IPS-18a (cell line): ENCODE data around the gene SH3RF1.

Experiments used
- H3K27ac ChIP-seq: one replicate; pipeline ENCODE4 v1.5.1; 2013; ENCODE audit warnings: low read length
- H3K27me3 ChIP-seq: one replicate; pipeline ENCODE4 v1.6.1; 2013; ENCODE audit warnings: mild to moderate bottlenecking, low read length; ENCODE audit not compliant: control insufficient read depth, insufficient read depth
- H3K36me3 ChIP-seq: one replicate; pipeline ENCODE4 v1.6.1; 2013; ENCODE audit warnings: low read depth, low read length; ENCODE audit not compliant: control insufficient read depth
- H3K4me1 ChIP-seq: one replicate; pipeline ENCODE4 v1.6.1; 2013; ENCODE audit warnings: low read depth, low read length; ENCODE audit not compliant: control insufficient read depth
- H3K4me3 ChIP-seq: one replicate; pipeline ENCODE4 v1.5.1; 2013; ENCODE audit warnings: low read length
- H3K9ac ChIP-seq: one replicate; pipeline ENCODE4 v1.6.1; 2013; ENCODE audit warnings: mild to moderate bottlenecking, low read length, moderate library complexity
- H3K9me3 ChIP-seq: one replicate; pipeline ENCODE4 v1.6.1; 2013; ENCODE audit warnings: low read depth, low read length; ENCODE audit not compliant: control insufficient read depth

Gene SH3RF1

DNA sequence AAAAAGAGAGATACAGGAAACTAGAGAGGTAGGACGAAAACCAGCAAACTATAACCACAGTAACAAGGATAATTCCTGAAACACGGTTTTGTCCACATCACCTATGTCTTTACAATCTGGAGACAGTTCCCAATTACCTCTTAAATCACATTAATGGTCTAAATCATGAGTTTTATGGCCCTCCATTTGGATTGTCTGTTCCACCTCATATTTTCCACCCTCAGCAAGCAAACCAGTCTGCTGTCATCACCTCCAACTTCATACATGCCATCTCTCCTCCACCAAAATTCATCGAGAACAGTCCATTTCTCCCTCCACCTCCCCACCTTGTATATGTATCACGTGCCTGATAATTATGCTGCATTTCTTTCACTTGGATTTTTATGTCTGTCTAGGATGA lies 107.3 kb downstream of the SH3RF1 start:
- Histone ChIP-seq H3K4me1 (no peaks in the 10 kb centered on the region), H3K9ac (no peak overlapping the region), H3K36me3 (no peaks in the 10 kb centered on the region), H3K9me3 (no peaks in the 10 kb centered on the region), H3K27me3 (no peaks in the 10 kb centered on the region), H3K4me3 (no peak overlapping the region), H3K27ac (no peak overlapping the region)

- Histone ChIP-seq H3K4me1 (no peaks in the 10 kb centered on the region), H3K9me3 (no peaks in the 10 kb centered on the region), H3K27ac (no peak overlapping the region), H3K27me3 (no peaks in the 10 kb centered on the region), H3K4me3 (no peak overlapping the region), H3K9ac (no peak overlapping the region), H3K36me3 (no peaks in the 10 kb centered on the region)
Observed at GRCh38 chr4:169160825-169161224, 109.9 kb downstream of the SH3RF1 start.

DNA sequence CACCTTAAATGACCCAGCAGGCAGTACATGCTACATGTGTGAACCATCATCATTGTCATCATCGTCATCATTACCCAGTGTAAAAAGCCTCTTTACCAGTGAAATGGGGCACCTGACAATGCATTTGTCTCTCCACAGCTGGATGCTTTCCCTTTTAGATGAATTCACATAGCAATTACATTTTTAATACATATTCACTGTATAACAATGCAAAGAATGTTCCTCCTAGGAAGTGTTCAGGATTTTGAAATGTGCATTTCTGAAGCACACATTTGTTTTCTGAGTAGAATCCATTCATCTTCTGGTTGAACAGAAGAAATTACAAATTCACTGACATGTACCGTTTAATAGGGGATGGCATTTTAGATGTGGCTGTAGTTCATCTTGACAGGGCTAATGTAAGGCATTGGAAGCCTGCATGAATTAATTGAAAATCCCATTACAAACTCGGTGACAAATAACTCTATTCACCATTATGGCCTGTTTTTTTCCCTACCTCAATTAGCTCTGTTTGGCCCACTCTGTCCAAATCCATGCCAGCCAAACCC lies 111.1 kb downstream of the SH3RF1 start:
- Histone ChIP-seq H3K4me1 (no peaks in the 10 kb centered on the region), H3K36me3 (peaks cover under 1% of the 10 kb centered on the region), H3K9me3 (no peaks in the 10 kb centered on the region), H3K4me3 (no peak overlapping the region), H3K9ac (no peak overlapping the region), H3K27ac (no peak overlapping the region), H3K27me3 (no peaks in the 10 kb centered on the region)

GRCh38 chr4:169158861-169159260 lies 111.9 kb downstream of the SH3RF1 start:
- H3K4me3 ChIP-seq: no peak overlapping the region
- H3K27me3 ChIP-seq: no peaks in the 10 kb centered on the region
- no peaks in the 10 kb centered on the region for H3K9me3 ChIP-seq
- H3K36me3 ChIP-seq: peaks cover 3% of the 10 kb centered on the region
- no peak overlapping the region for H3K27ac ChIP-seq
- H3K9ac ChIP-seq: no peak overlapping the region
- no peaks in the 10 kb centered on the region for H3K4me1 ChIP-seq

- Histone ChIP-seq H3K36me3 (peaks cover 3% of the 10 kb centered on the region), H3K9ac (no peak overlapping the region), H3K4me1 (no peaks in the 10 kb centered on the region), H3K4me3 (no peak overlapping the region), H3K9me3 (no peaks in the 10 kb centered on the region), H3K27me3 (no peaks in the 10 kb centered on the region), H3K27ac (no peak overlapping the region)
Observed at GRCh38 chr4:169158046-169158445, 112.7 kb downstream of the SH3RF1 start.

DNA sequence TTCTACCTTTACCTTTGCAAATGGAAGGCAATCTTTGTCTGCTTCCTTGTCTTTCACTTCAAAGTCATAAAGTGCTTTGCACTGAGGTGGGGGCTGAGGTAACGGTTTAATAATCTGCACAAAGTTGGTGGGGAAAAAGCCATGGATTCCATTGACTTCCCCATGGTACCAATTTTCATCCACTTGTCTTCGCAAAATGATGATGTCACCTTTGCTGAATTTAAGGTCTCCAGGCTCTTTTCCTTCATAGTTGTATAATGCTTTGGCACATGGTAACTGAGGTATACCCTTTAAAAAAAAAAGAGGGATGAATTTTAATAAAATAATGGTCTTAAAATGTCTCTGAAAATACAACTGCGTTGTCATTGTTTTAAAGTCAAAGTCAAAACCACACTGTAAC lies 114.4 kb downstream of the SH3RF1 start:
- no peak overlapping the region for H3K27ac ChIP-seq
- H3K4me1 ChIP-seq: no peaks in the 10 kb centered on the region
- no peaks in the 10 kb centered on the region for H3K9me3 ChIP-seq
- no peak overlapping the region for H3K9ac ChIP-seq
- no peak overlapping the region for H3K4me3 ChIP-seq
- H3K36me3 ChIP-seq: peaks cover 3% of the 10 kb centered on the region
- no peaks in the 10 kb centered on the region for H3K27me3 ChIP-seq

DNA sequence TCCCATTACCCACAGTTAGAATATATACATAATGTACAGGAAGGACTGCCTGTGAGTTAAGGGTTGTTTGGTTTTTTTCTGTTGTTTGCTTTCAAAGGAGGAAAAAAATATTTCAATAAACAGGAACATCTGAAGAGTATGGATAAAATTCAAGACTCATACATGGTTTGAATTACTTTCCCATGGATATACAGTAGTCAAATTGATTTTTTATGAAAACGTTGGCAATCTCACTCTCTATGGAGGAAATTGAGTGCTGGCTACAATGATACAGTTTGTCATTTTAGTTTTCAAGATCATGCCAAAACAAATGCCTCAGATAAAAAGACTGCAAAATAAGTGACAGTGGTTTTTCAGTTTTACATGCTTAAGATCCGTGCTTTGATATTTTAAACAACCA lies 116.6 kb downstream of the SH3RF1 start:
- H3K9me3 ChIP-seq: no peaks in the 10 kb centered on the region
- H3K9ac ChIP-seq: no peak overlapping the region
- H3K27ac ChIP-seq: no peak overlapping the region
- no peak overlapping the region for H3K4me3 ChIP-seq
- H3K36me3 ChIP-seq: peaks cover 3% of the 10 kb centered on the region
- no peaks in the 10 kb centered on the region for H3K27me3 ChIP-seq
- H3K4me1 ChIP-seq: peaks cover 5% of the 10 kb centered on the region

- Histone ChIP-seq H3K9ac (no peak overlapping the region), H3K36me3 (peaks cover 3% of the 10 kb centered on the region), H3K9me3 (no peaks in the 10 kb centered on the region), H3K27ac (no peak overlapping the region), H3K4me3 (no peak overlapping the region), H3K27me3 (no peaks in the 10 kb centered on the region), H3K4me1 (peaks cover 5% of the 10 kb centered on the region)
Observed at GRCh38 chr4:169153481-169154087, 117.2 kb downstream of the SH3RF1 start.

DNA sequence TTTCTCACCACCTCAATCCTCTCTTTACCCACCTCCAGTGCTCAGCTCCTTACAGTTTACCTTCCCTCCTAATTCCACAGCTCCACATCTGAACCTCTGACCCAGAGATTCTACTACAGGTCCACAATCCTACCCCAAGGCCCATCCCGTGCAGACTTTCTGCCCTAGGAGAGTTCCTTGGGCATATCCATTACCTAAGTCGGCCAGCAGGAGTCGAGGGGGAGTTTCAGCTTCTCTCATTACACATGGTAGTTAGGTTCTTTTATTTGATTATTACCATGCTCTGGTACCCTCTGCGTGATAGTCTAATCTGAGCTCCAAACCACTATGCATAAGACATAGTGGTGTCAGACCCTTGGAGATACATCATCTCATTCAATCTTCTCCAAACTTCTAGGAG lies 117.9 kb downstream of the SH3RF1 start:
- H3K9me3 ChIP-seq: no peaks in the 10 kb centered on the region
- H3K4me1 ChIP-seq: peaks cover 5% of the 10 kb centered on the region
- no peak overlapping the region for H3K4me3 ChIP-seq
- H3K9ac ChIP-seq: no peak overlapping the region
- H3K36me3 ChIP-seq: peaks cover 3% of the 10 kb centered on the region
- no peak overlapping the region for H3K27ac ChIP-seq
- no peaks in the 10 kb centered on the region for H3K27me3 ChIP-seq

DNA sequence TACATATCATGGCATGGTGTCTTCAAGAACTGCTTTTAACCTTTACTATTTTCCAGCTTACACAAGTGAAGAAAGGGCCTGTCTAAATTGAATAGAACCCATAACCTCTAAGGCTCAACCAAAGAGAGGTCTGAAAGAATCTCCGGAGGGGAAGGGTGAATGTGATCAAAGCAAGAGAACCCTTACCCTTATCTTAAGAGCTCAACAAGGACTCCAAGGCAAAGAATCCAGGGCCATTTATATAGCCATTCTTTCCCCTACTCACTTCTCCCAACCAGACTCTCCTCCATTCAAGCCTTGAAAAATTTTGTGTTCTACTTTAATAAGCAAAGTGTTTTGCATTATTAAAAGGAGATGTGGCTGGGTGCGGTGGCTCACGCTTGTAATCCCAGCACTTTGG lies 118.7 kb downstream of the SH3RF1 start:
- H3K27ac ChIP-seq: no peak overlapping the region
- peaks cover 3% of the 10 kb centered on the region for H3K36me3 ChIP-seq
- no peaks in the 10 kb centered on the region for H3K9me3 ChIP-seq
- H3K4me3 ChIP-seq: no peak overlapping the region
- no peak overlapping the region for H3K9ac ChIP-seq
- peaks cover 5% of the 10 kb centered on the region for H3K4me1 ChIP-seq
- no peaks in the 10 kb centered on the region for H3K27me3 ChIP-seq

GRCh38 chr4:169151671-169152070 lies 119.1 kb downstream of the SH3RF1 start:
- Histone ChIP-seq H3K36me3 (peaks cover 3% of the 10 kb centered on the region), H3K4me3 (no peak overlapping the region), H3K27ac (no peak overlapping the region), H3K4me1 (peaks cover 5% of the 10 kb centered on the region), H3K9me3 (no peaks in the 10 kb centered on the region), H3K9ac (no peak overlapping the region), H3K27me3 (no peaks in the 10 kb centered on the region)

GRCh38 chr4:169150806-169151205 lies 120.0 kb downstream of the SH3RF1 start:
- peaks cover 5% of the 10 kb centered on the region for H3K4me1 ChIP-seq
- no peak overlapping the region for H3K27ac ChIP-seq
- H3K27me3 ChIP-seq: no peaks in the 10 kb centered on the region
- H3K4me3 ChIP-seq: no peak overlapping the region
- no peaks in the 10 kb centered on the region for H3K9me3 ChIP-seq
- H3K9ac ChIP-seq: no peak overlapping the region
- peaks cover 3% of the 10 kb centered on the region for H3K36me3 ChIP-seq
